ENCODE results near the gene OTOF.

Gene OTOF

GRCh38 chr2:26503231-26503880 lies 25.4 kb upstream of the OTOF start:
- in situ Hi-C loops (cut with MboI; ENCODE audit: low sequenced_read_pairs) = no loop called here

DNA sequence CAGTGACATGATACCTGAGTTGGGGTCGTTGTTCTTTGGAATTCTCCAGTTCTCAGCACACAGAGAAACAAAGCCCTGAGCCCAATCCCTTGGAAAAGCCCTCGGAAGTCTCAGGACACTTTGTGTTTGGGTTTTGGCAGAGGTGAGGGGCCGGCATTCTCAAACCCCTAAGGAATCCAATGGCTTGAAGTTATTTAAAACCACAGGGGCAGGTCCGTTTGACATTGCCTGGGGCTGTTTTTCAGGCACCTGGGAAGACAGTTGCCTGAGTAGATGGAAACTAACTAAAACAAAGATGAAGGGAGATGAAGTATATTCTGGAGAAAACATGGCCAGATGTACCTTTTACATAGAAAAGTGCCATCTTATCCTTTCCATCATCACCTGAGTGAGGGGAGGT lies 22.5 kb upstream of the OTOF start:
- in situ Hi-C loops (cut with MboI; ENCODE audit: low sequenced_read_pairs) = no loop called here

- in situ Hi-C loops (cut with MboI; ENCODE audit: low sequenced_read_pairs) = no loop called here
These were observed 17.9 kb upstream of the OTOF start for GRCh38 chr2:26495705-26496297.

GRCh38 chr2:26494891-26495290 lies 17.0 kb upstream of the OTOF start:
- in situ Hi-C loops (cut with MboI; ENCODE audit: low sequenced_read_pairs) = no loop called here

- in situ Hi-C loops (cut with MboI; ENCODE audit: low sequenced_read_pairs) = no loop called here
These were observed 16.3 kb upstream of the OTOF start for GRCh38 chr2:26494199-26494598.

DNA sequence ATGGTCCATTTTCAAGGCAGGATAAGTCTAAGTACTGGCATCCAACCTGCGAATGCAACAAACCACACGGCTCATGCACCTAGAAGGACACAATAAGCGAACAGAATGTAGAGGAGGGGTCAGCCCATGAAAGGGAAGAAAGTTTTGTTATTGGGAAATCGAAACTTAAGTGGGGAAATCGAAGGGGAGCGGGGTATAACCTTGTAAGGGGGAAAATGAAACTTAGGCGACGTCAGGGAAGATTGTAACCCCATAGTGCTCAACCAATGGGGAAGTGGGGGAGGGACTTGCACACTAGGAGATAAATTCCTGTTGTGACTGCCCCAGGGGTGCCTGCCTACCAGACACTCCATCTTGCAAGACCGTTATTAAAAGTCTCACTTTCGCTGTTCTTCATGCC lies 15.6 kb upstream of the OTOF start:
- in situ Hi-C loops (cut with MboI; ENCODE audit: low sequenced_read_pairs) = no loop called here

DNA sequence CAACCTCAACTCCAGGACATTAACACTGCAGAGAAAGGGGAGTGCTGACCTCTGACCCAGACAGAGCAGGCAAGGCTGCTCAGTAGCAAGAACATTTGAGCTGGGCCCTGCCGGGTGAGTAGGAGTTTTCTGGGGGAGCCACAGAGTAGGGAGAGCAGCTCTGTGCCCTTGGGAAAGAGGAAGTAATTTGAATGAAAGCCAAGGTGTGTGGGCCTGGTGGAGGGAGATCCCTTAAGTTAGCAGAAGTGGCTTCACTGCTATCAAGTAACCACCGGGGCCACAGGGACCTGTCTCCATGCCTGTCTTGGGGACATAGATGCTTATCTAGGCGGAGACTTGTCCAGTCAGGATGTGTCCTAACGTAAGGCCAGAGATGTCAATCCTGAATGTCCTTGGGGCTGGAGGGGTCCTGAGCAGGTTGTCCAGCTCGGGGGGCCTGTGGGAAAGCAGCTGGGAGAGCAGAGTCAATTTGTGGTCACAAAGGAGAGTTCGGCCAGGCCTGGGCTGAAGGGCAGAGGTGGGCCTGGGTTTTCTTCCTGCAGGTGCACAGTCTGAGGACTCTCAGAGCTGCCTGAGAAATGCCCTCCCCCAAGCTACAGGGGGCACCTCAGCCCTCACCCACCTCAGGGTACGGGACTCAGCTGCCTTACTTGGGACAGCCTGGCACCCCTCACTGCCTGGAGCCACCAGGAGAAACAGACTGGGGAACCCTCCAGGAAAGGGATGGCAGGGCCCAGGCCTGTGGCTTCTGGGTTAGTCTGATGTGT lies 15.0 kb upstream of the OTOF start:
- in situ Hi-C loops (cut with MboI; ENCODE audit: low sequenced_read_pairs) = no loop called here

- in situ Hi-C loops (cut with MboI; ENCODE audit: low sequenced_read_pairs) = no loop called here
These were observed 13.7 kb upstream of the OTOF start for GRCh38 chr2:26491563-26492167.

DNA sequence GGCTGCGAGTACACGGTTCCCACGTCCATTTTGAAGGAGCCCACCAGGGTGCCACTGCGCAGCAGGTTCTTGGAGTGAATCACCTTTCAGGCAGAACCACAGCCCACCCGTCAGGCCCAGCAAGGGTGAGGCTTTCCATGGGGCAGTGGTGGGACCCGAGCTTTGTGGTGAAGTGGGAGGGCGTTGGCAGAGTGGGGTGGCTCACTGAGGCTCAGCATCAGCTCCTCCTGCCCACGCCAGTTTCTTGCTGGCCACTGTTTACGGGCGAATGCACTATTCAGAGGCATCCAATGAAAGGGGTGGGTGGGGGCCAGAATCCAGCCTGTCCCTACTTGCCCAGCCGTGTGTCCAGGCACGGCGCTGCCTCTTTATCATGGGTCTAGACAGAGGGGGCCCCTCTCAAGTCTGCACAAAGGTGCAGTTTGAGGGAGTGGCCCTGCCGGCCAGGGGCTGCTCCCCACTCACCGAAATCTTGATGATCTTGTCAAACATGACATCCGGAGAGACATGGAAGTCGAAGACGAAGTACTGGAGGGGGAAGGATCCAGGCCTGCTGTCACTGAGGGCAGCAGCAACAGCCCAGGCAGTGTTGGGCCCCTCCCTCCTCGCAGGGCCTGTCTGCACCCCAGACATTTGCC lies 11.4 kb upstream of the OTOF start:
- in situ Hi-C loops (cut with MboI; ENCODE audit: low sequenced_read_pairs) = no loop called here

DNA sequence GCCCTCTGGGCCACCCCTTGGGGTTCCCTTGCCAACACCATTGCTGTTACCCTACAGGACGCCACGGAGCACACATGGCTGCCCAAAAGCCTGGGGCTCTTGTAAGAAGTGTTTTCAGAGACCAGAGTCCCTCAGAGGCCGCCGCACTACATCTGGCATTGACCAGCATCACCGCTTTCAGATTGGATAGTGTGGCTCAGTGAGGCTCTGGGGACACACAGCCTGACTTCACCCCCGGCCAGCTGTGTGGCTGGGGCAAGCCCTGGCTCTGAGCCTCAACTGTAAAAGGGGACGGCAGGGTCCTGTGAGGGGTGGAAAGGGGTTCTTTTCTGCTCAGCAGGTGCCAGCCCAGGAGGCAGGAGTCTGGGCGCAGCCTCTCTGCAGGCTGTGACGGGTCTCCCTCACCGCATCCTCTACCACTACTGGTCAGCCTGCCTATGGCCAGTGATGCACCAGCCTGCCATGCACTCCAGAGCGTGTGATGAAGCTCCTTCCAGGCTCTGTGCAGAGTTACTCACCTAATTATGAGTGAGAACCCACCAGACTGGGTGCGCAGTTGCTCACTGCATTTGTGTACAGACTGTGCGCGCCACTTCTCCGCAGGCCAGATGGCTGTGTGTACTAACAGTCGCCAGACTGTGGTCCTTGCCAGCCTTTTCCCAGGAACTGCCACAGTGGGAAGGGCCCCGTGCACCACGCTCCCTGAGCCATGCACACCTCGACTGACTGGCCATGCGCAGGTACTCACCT lies 10.7 kb upstream of the OTOF start:
- in situ Hi-C loops (cut with MboI; ENCODE audit: low sequenced_read_pairs) = no loop called here

DNA sequence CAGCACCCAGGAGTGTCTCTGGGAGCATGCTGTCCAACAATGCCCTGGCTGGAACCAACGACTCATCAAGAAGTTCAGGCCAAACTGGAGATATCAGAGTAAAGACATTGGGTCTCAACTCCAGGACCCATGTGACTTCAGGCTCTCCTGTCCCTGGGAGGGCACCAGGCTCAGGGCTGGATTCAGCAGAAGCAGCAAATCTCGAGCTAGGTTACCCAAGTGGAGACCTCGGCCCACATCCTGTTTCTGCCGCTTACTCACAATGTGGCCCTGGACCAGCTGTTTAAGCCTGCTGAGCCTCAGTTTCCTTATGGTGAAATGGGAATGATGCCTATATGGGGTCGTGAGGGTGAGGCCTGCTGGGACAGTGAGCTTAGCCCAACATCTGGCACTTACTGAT lies 9.3 kb upstream of the OTOF start:
- in situ Hi-C loops (cut with MboI; ENCODE audit: low sequenced_read_pairs) = no loop called here

GRCh38 chr2:26486789-26487188 lies 8.9 kb upstream of the OTOF start:
- in situ Hi-C loops (cut with MboI; ENCODE audit: low sequenced_read_pairs) = no loop called here

GRCh38 chr2:26485725-26486418 lies 7.9 kb upstream of the OTOF start:
- in situ Hi-C loops (cut with MboI; ENCODE audit: low sequenced_read_pairs) = no loop called here

DNA sequence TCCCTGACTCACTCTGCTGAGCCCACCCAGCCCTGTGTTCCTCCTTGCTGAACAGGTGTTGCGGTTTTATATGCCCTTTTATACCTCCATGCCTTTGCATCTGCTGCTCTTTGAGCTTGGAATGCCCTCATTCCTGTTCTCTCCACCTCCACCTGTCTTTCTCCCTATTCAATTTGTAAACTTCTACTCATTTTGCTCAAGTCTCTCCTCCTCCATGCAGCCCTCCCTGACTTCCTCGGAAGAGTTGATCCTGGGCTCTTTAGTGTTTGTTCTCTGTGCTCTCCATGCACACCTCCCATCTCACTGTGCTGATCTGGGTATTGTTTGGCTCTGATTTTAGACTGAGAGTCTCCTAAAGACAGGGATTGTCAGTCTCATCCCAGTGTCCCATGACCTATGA lies 7.2 kb upstream of the OTOF start:
- in situ Hi-C loops (cut with MboI; ENCODE audit: low sequenced_read_pairs) = no loop called here

GRCh38 chr2:26484579-26484978 lies 6.7 kb upstream of the OTOF start:
- in situ Hi-C loops (cut with MboI; ENCODE audit: low sequenced_read_pairs) = no loop called here

DNA sequence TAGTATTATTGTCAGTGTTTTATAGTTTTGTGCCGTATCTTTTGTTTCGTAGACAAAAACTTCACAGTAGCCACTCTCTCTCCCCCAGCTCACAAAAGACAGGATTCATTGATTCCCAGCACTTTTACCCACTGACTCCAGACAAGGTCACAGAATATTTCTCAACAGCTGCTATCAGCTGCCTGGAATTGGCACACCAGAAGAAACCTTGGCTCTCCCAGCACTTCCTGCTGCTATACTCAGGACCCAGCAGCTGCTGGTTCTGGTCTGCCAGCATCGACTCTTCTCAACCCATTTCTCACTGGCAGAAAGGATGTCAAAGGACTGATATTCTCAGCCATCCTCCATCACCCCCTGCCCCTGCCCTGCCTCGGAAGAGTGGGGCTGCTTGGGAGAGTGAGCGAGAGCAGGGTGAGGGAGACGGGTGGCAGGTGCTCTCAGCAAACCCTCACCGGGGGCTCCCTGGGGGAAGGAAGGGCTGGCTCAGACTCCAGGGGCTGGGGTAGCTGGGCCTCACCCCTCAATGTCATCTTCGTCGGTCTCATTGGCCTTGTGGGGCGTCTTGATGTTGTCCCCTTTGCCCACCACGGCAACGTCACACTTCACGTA lies 6.1 kb upstream of the OTOF start:
- in situ Hi-C loops (cut with MboI; ENCODE audit: low sequenced_read_pairs) = no loop called here

DNA sequence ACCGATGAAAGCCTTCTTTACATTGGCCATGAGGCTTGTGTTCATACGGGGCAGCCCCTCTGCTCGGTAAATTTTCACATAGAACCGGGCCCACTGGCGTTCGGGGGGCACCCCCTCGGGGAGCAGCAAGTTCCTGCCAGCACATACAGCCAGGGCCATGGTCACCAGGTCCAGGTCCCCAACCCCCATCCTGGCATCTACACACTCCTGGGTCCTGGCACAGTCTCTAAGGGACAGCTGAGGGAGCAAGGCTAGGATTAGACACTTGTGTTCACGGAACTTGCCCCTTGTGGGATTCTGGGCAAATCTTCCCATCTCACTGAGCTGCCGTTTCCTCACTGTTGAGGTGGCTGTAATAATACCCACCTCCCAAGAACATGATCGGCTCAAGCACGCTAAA lies 5.6 kb upstream of the OTOF start:
- in situ Hi-C loops (cut with MboI; ENCODE audit: low sequenced_read_pairs) = no loop called here

DNA sequence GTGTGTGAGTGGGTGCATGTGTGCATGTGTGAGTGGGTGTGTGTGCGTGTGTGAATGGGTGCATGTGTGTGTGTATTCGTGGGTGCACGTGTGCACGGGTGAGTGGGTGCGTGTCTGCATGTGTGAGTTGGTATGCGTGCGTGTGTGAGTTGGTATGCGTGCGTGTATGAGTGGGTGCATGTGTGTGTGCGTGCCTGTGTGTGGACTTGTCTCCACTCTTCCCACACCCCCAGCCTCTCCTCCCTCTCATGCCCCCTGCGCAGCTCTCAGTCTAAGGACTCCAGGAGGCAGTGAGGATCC lies 5.1 kb upstream of the OTOF start:
- in situ Hi-C loops (cut with MboI; ENCODE audit: low sequenced_read_pairs) = no loop called here

GRCh38 chr2:26482211-26483026 lies 4.5 kb upstream of the OTOF start:
- in situ Hi-C loops (cut with MboI; ENCODE audit: low sequenced_read_pairs) = no loop called here

Data from HL-60/S4 treated with phorbol 12-myristate 13-acetate at 8.2 ng/mL for 4 days and 3 days (cell line).